Lung (tissue), 12 donors: ENCODE results near the gene KNG1. TPM values are rescaled to one million over a fixed set of nuclear protein-coding genes. Genes with fewer than 3 reads are reported as not detected.

ENCODE experiments used
- ATAC-seq: fragments of 200-7000 bp; cut with Tn5 transposase; one replicate; pipeline ENCODE4 v1.9.1; 2020; ENCODE audit warnings: moderate number of reproducible peaks; ENCODE audit not compliant: insufficient read depth, low FRiP score
- DNase-seq, 3 donors: peaks; one replicate each; pipeline ENCODE4 v3.0.0-alpha.2; 2013 to 2017
- H3K27ac ChIP-seq, 2 donors: one replicate each; pipeline ENCODE4 v1.5.1; 2013; ENCODE audit warnings: mild to moderate bottlenecking in 2 of 2, moderate library complexity in 2 of 2, control low read depth in 1 of 2, inconsistent platforms in 1 of 2, low read depth in 1 of 2, low read length in 1 of 2
- H3K27me3 ChIP-seq, 3 donors: one replicate each; pipeline ENCODE4 v1.5.1; 2013; ENCODE audit warnings: low read length in 2 of 3; ENCODE audit not compliant: control insufficient read depth in 3 of 3, insufficient read depth in 3 of 3
- H3K36me3 ChIP-seq, 4 donors: one replicate each; pipeline ENCODE4 v1.5.1; 2013; ENCODE audit warnings: low read length in 4 of 4, mild to moderate bottlenecking in 1 of 4, moderate library complexity in 1 of 4; ENCODE audit not compliant: control insufficient read depth in 4 of 4, insufficient read depth in 4 of 4
- H3K4me1 ChIP-seq, 5 donors: one replicate each; pipeline ENCODE4 v1.5.1; 2013; ENCODE audit warnings: low read length in 5 of 5, mild to moderate bottlenecking in 2 of 5, moderate library complexity in 1 of 5; ENCODE audit not compliant: control insufficient read depth in 5 of 5, insufficient read depth in 5 of 5
- H3K4me3 ChIP-seq: one replicate; pipeline ENCODE4 v1.5.1; 2013; ENCODE audit warnings: mild to moderate bottlenecking, control low read depth, moderate library complexity
- H3K9ac ChIP-seq, 2 donors: one replicate each; pipeline ENCODE4 v1.5.1; 2013; ENCODE audit warnings: low read length in 2 of 2, control low read depth in 1 of 2; ENCODE audit not compliant: insufficient read depth in 1 of 2
- H3K9me3 ChIP-seq, 4 donors: one replicate each; pipeline ENCODE4 v1.5.1; 2013; ENCODE audit warnings: low read length in 3 of 4, mild to moderate bottlenecking in 1 of 4, moderate library complexity in 1 of 4; ENCODE audit not compliant: control insufficient read depth in 4 of 4, insufficient read depth in 3 of 4
- CTCF ChIP-seq: IDR thresholded peaks from 2 replicates; pipeline ENCODE4 v1.5.1; 2012; ENCODE audit warnings: mild to moderate bottlenecking; ENCODE audit errors: control extremely low read depth, extremely low read depth
- WGBS, 2 donors: extraction: QIAGEN DNeasy Blood & Tissue Kit; methylation state at CpG; one replicate each; pipeline ENCODE4 v1.1.7; 2013; 5-methylcytosine and 5-hydroxymethylcytosine counted together
- polyA plus RNA-seq, 2 donors: library from polyadenylated mRNA; stranded (reverse); fragments of 200-250 nt; gene quantifications; one replicate each; pipeline ENCODE4 v1.2.1, GENCODE V29; 2013
- total RNA-seq, 2 donors: library from RNA; depleted of rRNA in 1 of 2; stranded (reverse); fragments of >200 nt in 1 of 2; gene quantifications; one replicate each; pipeline ENCODE4 v1.2.1, GENCODE V29; 2014 to 2021
- donor health status: control.
- donor health status: control.
- donor health status: Bipolar disorder and iron deficiency.
- donor health status: healthy.
- donor health status: DM: yes; HTN: yes; CAD: no.

Gene KNG1
- total and polyA plus RNA-seq, 4 donors, result 0.07 to 0.23 (median 0.13) TPM

GRCh38 chr3:186670155-186670554, 47.0 kb upstream of the KNG1 start:
- Histone ChIP-seq H3K4me1 (no peaks in the 10 kb centered on the region), H3K4me3 (no peak overlapping the region), H3K27ac (no peak overlapping the region), H3K27me3 (peaks cover 0 to 3% (median 0%) of the 10 kb centered on the region in 3 donors), H3K9ac (no peak overlapping the region), H3K36me3 (no peaks in the 10 kb centered on the region), H3K9me3 (no peaks in the 10 kb centered on the region)
- DNase-seq (no peak), ATAC-seq (no peak)
- TF ChIP-seq CTCF, result no peak

GRCh38 chr3:186671051-186671450, 46.1 kb upstream of the KNG1 start:
- no peak overlapping the region for H3K27ac ChIP-seq
- no peak for DNase-seq
- no peaks in the 10 kb centered on the region for H3K36me3 ChIP-seq
- no peaks in the 10 kb centered on the region for H3K4me1 ChIP-seq
- H3K9me3 ChIP-seq, result no peaks in the 10 kb centered on the region
- H3K4me3 ChIP-seq, result no peak overlapping the region
- no peak for TF ChIP-seq CTCF
- peaks cover 0 to 3% (median 0%) of the 10 kb centered on the region in 3 donors for H3K27me3 ChIP-seq
- H3K9ac ChIP-seq, result no peak overlapping the region
- no peak for ATAC-seq
- 88 to 92% methylated on average over 3 of the region's 3 CpGs for WGBS, 2 donors

GRCh38 chr3:186678604-186679003, 38.6 kb upstream of the KNG1 start:
- no peak for TF ChIP-seq CTCF

GRCh38 chr3:186679151-186679550, 38.0 kb upstream of the KNG1 start:
- no peak for DNase-seq
- no peak overlapping the region for H3K27ac ChIP-seq
- H3K9ac ChIP-seq, result no peak overlapping the region
- TF ChIP-seq CTCF, result no peak
- H3K4me3 ChIP-seq, result no peak overlapping the region
- no peaks in the 10 kb centered on the region for H3K9me3 ChIP-seq
- no peaks in the 10 kb centered on the region for H3K4me1 ChIP-seq
- no peaks in the 10 kb centered on the region for H3K36me3 ChIP-seq
- H3K27me3 ChIP-seq, result peaks cover 0 to 3% (median 0%) of the 10 kb centered on the region in 3 donors
- 47 to 74% methylated on average over 1 of the region's 1 CpG for WGBS, 2 donors
- ATAC-seq, result no peak

More at GRCh38 chr3:186678604-186679003, 38.6 kb upstream of the KNG1 start:
- Histone ChIP-seq H3K36me3 (no peaks in the 10 kb centered on the region), H3K9ac (no peak overlapping the region), H3K9me3 (no peaks in the 10 kb centered on the region), H3K27ac (no peak overlapping the region), H3K27me3 (peaks cover 0 to 3% (median 0%) of the 10 kb centered on the region in 3 donors), H3K4me1 (no peaks in the 10 kb centered on the region), H3K4me3 (no peak overlapping the region)
- no peak for ATAC-seq
- DNase-seq, result no peak
